BLaER1 (cell line): ENCODE data around the gene PARN.

ENCODE experiments used
- H3K27ac ChIP-seq: shearing (Covaris generic); formaldehyde crosslinking; 2 replicates; pipeline ENCODE4 v1.8.1; 2022
- H3K27me3 ChIP-seq: shearing (Covaris generic); formaldehyde crosslinking; 2 replicates; pipeline ENCODE4 v1.8.1; 2022
- H3K36me3 ChIP-seq: shearing (Covaris generic); formaldehyde crosslinking; 2 replicates; pipeline ENCODE4 v1.8.1; 2022
- H3K4me1 ChIP-seq: shearing (Covaris generic); formaldehyde crosslinking; 2 replicates; pipeline ENCODE4 v1.8.1; 2022
- H3K4me2 ChIP-seq: shearing (Covaris generic); formaldehyde crosslinking; 2 replicates; pipeline ENCODE4 v1.8.1; 2022
- H3K4me3 ChIP-seq: shearing (Covaris generic); formaldehyde crosslinking; 2 replicates; pipeline ENCODE4 v1.8.1; 2022
- H3K9ac ChIP-seq: shearing (Covaris generic); formaldehyde crosslinking; 2 replicates; pipeline ENCODE4 v1.8.1; 2022
- H3K9me3 ChIP-seq: shearing (Covaris generic); formaldehyde crosslinking; 2 replicates; pipeline ENCODE4 v1.8.1; 2022
- H4K20me1 ChIP-seq: shearing (Covaris generic); formaldehyde crosslinking; 2 replicates; pipeline ENCODE4 v1.8.1; 2022
- Cebpa-rat ChIP-seq: shearing (Covaris generic); IDR thresholded peaks from 2 replicates; pipeline ENCODE4 v1.8.1; 2022

The PARN gene

GRCh38 chr16:14464192-14464591 lies 165.9 kb downstream of the PARN start:
- TF ChIP-seq Cebpa-rat: no peak

GRCh38 chr16:14462811-14463210 lies 167.2 kb downstream of the PARN start:
- H3K27ac ChIP-seq: no peak overlapping the region
- no peak overlapping the region for H3K4me3 ChIP-seq
- H3K4me2 ChIP-seq: no peak overlapping the region
- peaks cover 36% of the 10 kb centered on the region for H3K36me3 ChIP-seq
- H3K9me3 ChIP-seq: peaks cover 18% of the 10 kb centered on the region
- H4K20me1 ChIP-seq: no peaks in the 10 kb centered on the region
- no peaks in the 10 kb centered on the region for H3K27me3 ChIP-seq
- H3K4me1 ChIP-seq: no peaks in the 10 kb centered on the region
- H3K9ac ChIP-seq: no peak overlapping the region
- no peak for TF ChIP-seq Cebpa-rat

More at GRCh38 chr16:14464192-14464591, 165.9 kb downstream of the PARN start:
- H3K9ac ChIP-seq: no peak overlapping the region
- peaks cover 30% of the 10 kb centered on the region for H3K36me3 ChIP-seq
- H3K4me1 ChIP-seq: no peaks in the 10 kb centered on the region
- no peak overlapping the region for H3K27ac ChIP-seq
- no peaks in the 10 kb centered on the region for H3K27me3 ChIP-seq
- no peak overlapping the region for H3K4me2 ChIP-seq
- H3K9me3 ChIP-seq: peaks cover 18% of the 10 kb centered on the region
- no peaks in the 10 kb centered on the region for H4K20me1 ChIP-seq
- H3K4me3 ChIP-seq: no peak overlapping the region

DNA sequence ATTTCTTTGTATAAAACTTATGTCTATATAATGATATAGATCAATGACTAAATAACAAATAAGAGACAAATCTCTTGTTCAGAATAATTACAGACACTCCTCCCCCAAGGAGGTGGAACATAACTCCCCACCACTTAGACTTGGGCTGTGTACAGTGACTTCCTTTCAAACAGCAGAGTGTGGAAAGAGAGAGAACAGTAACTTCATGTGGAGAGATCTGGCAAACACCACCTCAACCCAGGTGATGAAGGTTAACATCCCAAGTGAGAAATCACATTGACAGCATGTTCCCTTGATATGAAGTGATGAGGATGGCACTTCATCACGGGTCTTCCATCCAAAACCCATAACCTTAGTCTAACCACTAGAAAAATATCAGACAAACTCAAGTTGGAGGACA lies 169.3 kb downstream of the PARN start:
- Histone ChIP-seq H3K9me3 (peaks cover 18% of the 10 kb centered on the region), H3K4me3 (no peak overlapping the region), H3K36me3 (peaks cover 41% of the 10 kb centered on the region), H3K9ac (no peak overlapping the region), H4K20me1 (no peaks in the 10 kb centered on the region), H3K27ac (no peak overlapping the region), H3K4me2 (no peak overlapping the region), H3K27me3 (no peaks in the 10 kb centered on the region), H3K4me1 (no peaks in the 10 kb centered on the region)
- no peak for TF ChIP-seq Cebpa-rat

DNA sequence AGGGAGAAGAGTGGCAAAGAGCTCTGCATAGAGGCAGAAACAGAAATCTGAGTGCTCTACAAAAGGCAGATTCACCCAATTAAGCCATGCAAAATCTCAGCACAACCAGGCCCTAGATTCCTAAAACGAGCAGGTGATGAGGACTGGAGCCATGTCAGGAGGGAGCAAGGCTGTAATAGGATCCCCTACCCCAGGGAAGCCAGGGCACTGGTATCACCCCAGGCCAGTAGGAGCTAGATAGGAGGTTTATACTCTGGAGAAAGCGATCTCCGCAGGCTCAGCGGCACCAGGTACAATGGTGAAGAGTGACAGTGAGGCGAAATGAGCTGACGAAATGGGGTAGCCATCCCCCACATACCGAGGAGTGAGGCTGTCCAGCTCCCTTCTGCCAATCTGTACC lies 171.5 kb downstream of the PARN start:
- Histone ChIP-seq H3K4me1 (no peaks in the 10 kb centered on the region), H3K27ac (no peak overlapping the region), H4K20me1 (no peaks in the 10 kb centered on the region), H3K36me3 (peaks cover 24% of the 10 kb centered on the region), H3K4me2 (no peak overlapping the region), H3K4me3 (no peak overlapping the region), H3K27me3 (no peaks in the 10 kb centered on the region), H3K9ac (no peak overlapping the region), H3K9me3 (peaks cover 2% of the 10 kb centered on the region)
- TF ChIP-seq Cebpa-rat: no peak

GRCh38 chr16:14456793-14457481 lies 173.1 kb downstream of the PARN start:
- no peaks in the 10 kb centered on the region for H4K20me1 ChIP-seq
- no peak for TF ChIP-seq Cebpa-rat

GRCh38 chr16:14455573-14455972 lies 174.5 kb downstream of the PARN start:
- no peaks in the 10 kb centered on the region for H3K9me3 ChIP-seq
- H3K4me2 ChIP-seq: no peak overlapping the region
- H3K4me1 ChIP-seq: no peaks in the 10 kb centered on the region
- no peak overlapping the region for H3K4me3 ChIP-seq
- H4K20me1 ChIP-seq: no peaks in the 10 kb centered on the region
- TF ChIP-seq Cebpa-rat: no peak
- H3K36me3 ChIP-seq: peaks cover 11% of the 10 kb centered on the region; the same call in 1 of the 2 replicates
- H3K9ac ChIP-seq: no peak overlapping the region
- H3K27me3 ChIP-seq: no peaks in the 10 kb centered on the region
- no peak overlapping the region for H3K27ac ChIP-seq

More at GRCh38 chr16:14456793-14457481, 173.1 kb downstream of the PARN start:
- Histone ChIP-seq H3K27me3 (no peaks in the 10 kb centered on the region), H3K9me3 (no peaks in the 10 kb centered on the region), H3K4me1 (no peaks in the 10 kb centered on the region), H3K9ac (no peak overlapping the region), H3K36me3 (peaks cover 19% of the 10 kb centered on the region; the same call in 1 of the 2 replicates), H3K4me2 (no peak overlapping the region), H3K4me3 (no peak overlapping the region), H3K27ac (no peak overlapping the region)

DNA sequence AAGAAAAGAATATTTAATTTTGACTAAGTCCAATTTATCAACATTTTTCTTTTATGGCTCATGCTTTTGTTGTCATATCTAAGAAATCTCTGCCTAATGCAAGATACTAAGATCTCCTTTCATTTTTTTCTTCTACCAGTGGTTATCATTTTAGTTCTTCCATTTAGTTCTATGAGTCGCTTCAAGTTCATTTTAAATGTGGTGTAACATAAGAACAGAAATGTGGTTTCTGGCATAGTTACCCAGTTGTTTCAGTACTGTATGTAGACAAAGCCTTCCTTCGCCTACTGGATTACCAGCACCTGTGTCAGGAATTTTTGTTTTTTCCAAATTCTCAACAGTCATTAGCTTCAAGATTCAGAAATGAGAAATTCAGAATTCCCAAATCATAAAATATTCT lies 175.7 kb downstream of the PARN start:
- Histone ChIP-seq H3K9ac (no peak overlapping the region), H3K4me2 (no peak overlapping the region), H3K27ac (no peak overlapping the region), H3K36me3 (peaks cover 11% of the 10 kb centered on the region; the same call in 1 of the 2 replicates), H3K27me3 (no peaks in the 10 kb centered on the region), H4K20me1 (no peaks in the 10 kb centered on the region), H3K4me1 (no peaks in the 10 kb centered on the region), H3K4me3 (no peak overlapping the region), H3K9me3 (no peaks in the 10 kb centered on the region)
- TF ChIP-seq Cebpa-rat: no peak

DNA sequence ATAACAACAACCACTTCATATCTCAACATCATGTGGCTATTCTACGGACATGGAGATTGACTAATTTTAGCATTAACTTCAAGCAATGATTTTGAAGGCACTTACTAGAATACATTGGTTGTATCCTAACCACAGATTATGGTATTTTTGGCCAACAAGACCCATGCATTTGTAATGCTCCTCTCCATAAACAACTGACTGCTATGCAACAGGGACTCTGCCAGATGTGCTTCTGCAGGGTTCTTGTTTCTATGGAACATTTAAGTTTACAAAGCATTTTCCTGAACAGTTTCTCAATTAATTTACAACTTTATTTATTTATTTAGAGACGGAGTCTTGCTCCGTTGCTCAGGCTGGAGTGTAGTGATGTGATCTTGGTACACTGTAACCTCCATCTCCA lies 178.0 kb downstream of the PARN start:
- Histone ChIP-seq H3K36me3 (0 out of 2 replicates have a peak, but pooled peaks cover under 1% of the 10 kb centered on the region), H3K27me3 (no peaks in the 10 kb centered on the region), H3K27ac (no peak overlapping the region), H3K4me1 (no peaks in the 10 kb centered on the region), H3K4me3 (no peak overlapping the region), H3K9ac (no peak overlapping the region), H3K9me3 (no peaks in the 10 kb centered on the region), H3K4me2 (no peak overlapping the region), H4K20me1 (no peaks in the 10 kb centered on the region)
- TF ChIP-seq Cebpa-rat: no peak

DNA sequence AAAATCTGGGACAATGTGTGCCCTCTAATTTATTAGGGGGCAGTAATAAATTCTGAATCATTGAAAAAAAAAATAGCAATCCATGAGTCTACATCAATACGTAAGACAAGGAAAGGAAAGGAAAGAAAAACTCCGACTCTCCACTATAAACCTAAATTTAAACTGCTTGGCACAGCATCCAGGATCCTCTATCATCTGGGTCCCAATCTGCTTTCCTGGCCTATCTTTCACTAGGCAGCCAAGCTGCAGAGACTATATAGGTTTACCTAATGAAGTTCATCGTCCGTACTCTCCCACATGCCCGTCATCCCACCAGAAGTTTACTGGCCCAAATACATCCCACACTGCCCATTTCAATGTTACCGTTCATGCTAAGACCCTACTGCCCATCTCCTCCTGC lies 179.2 kb downstream of the PARN start:
- H3K36me3 ChIP-seq: peaks cover 11% of the 10 kb centered on the region
- H3K4me3 ChIP-seq: no peak overlapping the region
- no peaks in the 10 kb centered on the region for H3K9me3 ChIP-seq
- no peak overlapping the region for H3K4me2 ChIP-seq
- no peaks in the 10 kb centered on the region for H4K20me1 ChIP-seq
- H3K4me1 ChIP-seq: no peaks in the 10 kb centered on the region
- H3K27me3 ChIP-seq: no peaks in the 10 kb centered on the region
- no peak overlapping the region for H3K9ac ChIP-seq
- H3K27ac ChIP-seq: no peak overlapping the region
- no peak for TF ChIP-seq Cebpa-rat

DNA sequence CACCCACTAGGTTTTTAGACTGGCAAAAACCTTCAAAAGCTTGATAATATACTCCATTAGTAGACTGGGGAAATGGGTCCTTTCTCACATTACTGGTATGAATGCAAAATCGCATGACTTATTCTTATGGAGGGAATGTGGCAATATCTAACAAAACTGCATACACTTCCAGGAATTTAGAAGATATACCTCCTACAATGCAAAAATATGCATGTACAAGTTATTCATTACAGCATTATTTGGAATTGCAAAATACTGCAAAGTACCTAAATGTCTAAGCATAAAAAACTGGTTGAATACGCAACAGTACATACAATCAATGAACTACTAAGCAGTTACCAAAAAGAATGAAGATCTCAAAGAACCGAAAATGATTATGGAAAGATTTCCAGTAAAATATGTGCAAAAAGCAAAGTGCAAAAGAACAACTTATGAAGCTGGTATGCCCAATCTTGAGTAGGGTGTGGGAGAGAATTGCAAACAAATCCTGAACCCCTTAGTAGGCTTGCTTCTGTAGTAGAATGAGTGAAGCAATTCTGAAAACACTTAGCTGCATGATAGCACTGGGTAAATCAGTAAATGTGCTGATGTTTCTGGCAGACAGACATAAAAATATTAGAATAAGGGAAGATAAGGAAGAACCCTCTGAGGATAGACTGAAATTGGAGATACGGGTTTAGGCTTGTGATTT lies 180.1 kb downstream of the PARN start:
- TF ChIP-seq Cebpa-rat: no peak
- no peaks in the 10 kb centered on the region for H3K9me3 ChIP-seq
- no peak overlapping the region for H3K4me2 ChIP-seq
- H4K20me1 ChIP-seq: no peaks in the 10 kb centered on the region
- no peak overlapping the region for H3K4me3 ChIP-seq
- no peak overlapping the region for H3K9ac ChIP-seq
- H3K27me3 ChIP-seq: no peaks in the 10 kb centered on the region
- no peaks in the 10 kb centered on the region for H3K4me1 ChIP-seq
- no peak overlapping the region for H3K27ac ChIP-seq
- H3K36me3 ChIP-seq: peaks cover 19% of the 10 kb centered on the region
